HG03097 (cell line): ENCODE measurements around the gene OR10K2.

ENCODE experiments used
- ATAC-seq: cut with Tn5 transposase; IDR thresholded peaks from one replicate; pipeline ENCODE4 v1.9.1; 2021; ENCODE audit not compliant: unreplicated experiment, low FRiP score

OR10K2 gene

DNA sequence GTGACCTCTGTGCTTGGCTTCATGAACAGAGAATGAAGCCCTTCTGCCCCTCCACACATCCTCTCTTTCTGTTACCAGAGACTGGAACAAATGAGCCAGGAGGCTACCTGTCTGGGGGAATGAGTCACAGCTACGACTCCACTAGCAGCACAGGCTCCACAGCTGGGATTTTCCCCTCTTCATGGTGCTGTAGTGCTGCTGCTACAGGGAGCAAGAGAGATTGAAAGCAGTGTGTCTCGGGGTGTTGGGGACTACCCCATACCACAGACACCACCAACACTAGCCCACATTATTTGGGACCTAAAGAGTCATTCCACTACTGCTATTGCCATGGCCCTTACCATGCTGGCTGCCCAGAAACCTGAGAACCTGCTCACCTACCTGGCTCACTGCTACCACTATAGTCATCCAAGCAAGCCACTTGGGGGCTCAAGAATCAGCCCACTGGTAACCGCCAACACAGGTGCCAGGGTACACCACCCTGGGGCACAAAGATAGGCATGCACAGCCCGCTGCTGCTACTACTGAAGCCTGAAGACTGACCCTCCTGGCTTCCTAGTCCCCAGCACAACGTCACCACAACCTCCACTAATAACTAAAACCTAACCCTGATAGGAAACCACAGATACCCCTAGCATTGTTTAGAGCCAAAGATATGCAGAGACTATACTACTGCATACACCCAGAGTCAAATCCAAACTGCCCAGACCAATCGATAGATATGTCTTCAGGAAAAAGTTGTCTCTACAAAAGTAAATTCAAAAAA lies 54.7 kb downstream of the OR10K2 start:
- peak; percentile 97 for ATAC-seq
